ENCODE data around the gene DRAM1.

- no peak for TF ChIP-seq POLR2A (IDR thresholded peaks at IDR 0.05; ENCODE audit: low read length)
- no peak for TF ChIP-seq GATA1 (IDR thresholded peaks at IDR 0.05; ENCODE audit: low read depth, low read length)
Measured at GRCh38 chr12:101891462-101891971, 14.1 kb downstream of the DRAM1 start.

Measured in erythroblast (primary cell).